ENCODE results near the gene REM2. TPM values are rescaled to one million over a fixed set of nuclear protein-coding genes. Genes with fewer than 3 reads are reported as not detected.
A peak's percentile ranks its signal among the peaks of the same experiment; 100 is the strongest.

REM2 gene
- total and polyA plus RNA-seq, 4 donors, result 0.88 to 0.98 (median 0.92) TPM; not detected in 1

DNA sequence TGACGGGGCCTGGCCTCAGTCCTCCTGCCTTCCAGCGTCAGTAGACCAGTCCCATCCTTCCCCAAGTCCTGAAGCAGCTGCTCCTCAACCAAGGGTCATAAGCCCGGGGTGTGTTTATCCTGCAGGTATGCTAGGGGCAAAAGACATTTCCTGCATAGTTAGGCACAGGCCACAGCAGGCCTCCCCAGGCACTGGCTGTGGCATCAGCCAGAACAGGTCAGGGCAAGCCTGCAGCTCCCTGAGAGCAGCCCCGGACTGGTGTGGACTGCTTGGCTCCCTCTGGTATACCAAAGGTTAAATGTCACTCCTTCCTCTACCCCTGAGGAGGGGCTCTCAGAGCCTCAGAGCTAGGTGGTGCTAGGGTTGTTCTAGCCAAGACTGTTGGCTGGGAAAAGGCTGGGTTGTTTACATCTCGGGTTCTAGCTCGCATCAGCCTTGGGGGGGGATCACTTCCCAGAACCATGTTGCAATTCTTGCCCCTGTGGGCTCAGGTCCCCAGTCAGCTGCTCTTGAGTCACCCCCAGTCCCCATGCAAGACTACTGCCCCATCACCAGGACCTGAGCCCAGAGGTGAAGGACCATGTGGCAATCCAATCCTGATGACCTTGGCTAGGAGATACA, 43.8 kb upstream of the REM2 start:
- 62 to 73% methylated on average over 6 of the region's 6 CpGs for WGBS, 2 donors
- peaks cover 0 to 2% (median 0%) of the 10 kb centered on the region in 4 donors for H3K9me3 ChIP-seq (ENCODE audit: control insufficient read depth in 4 of 4, insufficient read depth in 3 of 4, low read length in 3 of 4)
- TF ChIP-seq, protein P1, sequence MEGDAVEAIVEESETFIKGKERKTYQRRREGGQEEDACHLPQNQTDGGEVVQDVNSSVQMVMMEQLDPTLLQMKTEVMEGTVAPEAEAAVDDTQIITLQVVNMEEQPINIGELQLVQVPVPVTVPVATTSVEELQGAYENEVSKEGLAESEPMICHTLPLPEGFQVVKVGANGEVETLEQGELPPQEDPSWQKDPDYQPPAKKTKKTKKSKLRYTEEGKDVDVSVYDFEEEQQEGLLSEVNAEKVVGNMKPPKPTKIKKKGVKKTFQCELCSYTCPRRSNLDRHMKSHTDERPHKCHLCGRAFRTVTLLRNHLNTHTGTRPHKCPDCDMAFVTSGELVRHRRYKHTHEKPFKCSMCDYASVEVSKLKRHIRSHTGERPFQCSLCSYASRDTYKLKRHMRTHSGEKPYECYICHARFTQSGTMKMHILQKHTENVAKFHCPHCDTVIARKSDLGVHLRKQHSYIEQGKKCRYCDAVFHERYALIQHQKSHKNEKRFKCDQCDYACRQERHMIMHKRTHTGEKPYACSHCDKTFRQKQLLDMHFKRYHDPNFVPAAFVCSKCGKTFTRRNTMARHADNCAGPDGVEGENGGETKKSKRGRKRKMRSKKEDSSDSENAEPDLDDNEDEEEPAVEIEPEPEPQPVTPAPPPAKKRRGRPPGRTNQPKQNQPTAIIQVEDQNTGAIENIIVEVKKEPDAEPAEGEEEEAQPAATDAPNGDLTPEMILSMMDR (IDR thresholded peaks at IDR 0.05; ENCODE audit: control extremely low read depth, extremely low read depth), result no peak
- peak overlapping the region in 1 of 2 donors; percentile 90 for H3K9ac ChIP-seq (ENCODE audit: insufficient read depth in 1 of 2, low read length in 2 of 2)
- H3K27ac ChIP-seq (ENCODE audit: low read depth in 1 of 2, low read length in 1 of 2), result peak overlapping the region in 1 of 2 donors; percentile 89
- ATAC-seq (ENCODE audit: insufficient read depth, low FRiP score) (no peak), DNase-seq (no peak)
- no peaks in the 10 kb centered on the region for H3K27me3 ChIP-seq (ENCODE audit: control insufficient read depth in 3 of 3, insufficient read depth in 3 of 3, low read length in 2 of 3)
- H3K4me3 ChIP-seq, result no peak overlapping the region
- H3K4me1 ChIP-seq (ENCODE audit: control insufficient read depth in 5 of 5, insufficient read depth in 5 of 5, low read length in 5 of 5), result peaks cover 0 to 27% (median 17%) of the 10 kb centered on the region in 5 donors
- peaks cover under 1 to 39% (median 31%) of the 10 kb centered on the region in 4 donors for H3K36me3 ChIP-seq (ENCODE audit: control insufficient read depth in 4 of 4, insufficient read depth in 4 of 4, low read length in 4 of 4)

DNA sequence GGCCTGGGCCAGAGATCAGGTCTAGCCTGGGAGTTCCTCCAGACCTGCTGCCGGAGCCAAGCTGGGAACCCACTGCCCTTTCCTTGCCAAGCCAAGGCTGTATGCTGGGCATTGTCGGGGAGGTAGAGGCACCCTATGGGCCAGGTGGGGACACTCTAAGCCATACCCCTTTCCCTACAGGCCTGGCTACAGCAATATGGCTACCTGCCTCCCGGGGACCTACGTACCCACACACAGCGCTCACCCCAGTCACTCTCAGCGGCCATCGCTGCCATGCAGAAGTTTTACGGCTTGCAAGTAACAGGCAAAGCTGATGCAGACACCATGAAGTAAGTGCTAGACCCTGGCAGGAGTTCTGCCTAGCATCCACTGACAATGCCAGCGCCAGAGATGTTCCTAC, 41.7 kb upstream of the REM2 start:
- TF ChIP-seq, protein P1 (IDR thresholded peaks at IDR 0.05; ENCODE audit: control extremely low read depth, extremely low read depth), result no peak
- H3K9me3 ChIP-seq (ENCODE audit: control insufficient read depth in 4 of 4, insufficient read depth in 3 of 4, low read length in 3 of 4), result peaks cover 0 to 2% (median 0%) of the 10 kb centered on the region in 4 donors
- H3K36me3 ChIP-seq (ENCODE audit: control insufficient read depth in 4 of 4, insufficient read depth in 4 of 4, low read length in 4 of 4), result peaks cover 0 to 58% (median 46%) of the 10 kb centered on the region in 4 donors
- WGBS, 2 donors, result 96 to 97% methylated on average over 9 of the region's 9 CpGs
- peak overlapping the region in 1 of 2 donors; percentile 38 for H3K9ac ChIP-seq (ENCODE audit: insufficient read depth in 1 of 2, low read length in 2 of 2)
- peaks cover 0 to 26% (median 16%) of the 10 kb centered on the region in 5 donors for H3K4me1 ChIP-seq (ENCODE audit: control insufficient read depth in 5 of 5, insufficient read depth in 5 of 5, low read length in 5 of 5)
- H3K27me3 ChIP-seq (ENCODE audit: control insufficient read depth in 3 of 3, insufficient read depth in 3 of 3, low read length in 2 of 3), result no peaks in the 10 kb centered on the region
- H3K4me3 ChIP-seq, result no peak overlapping the region
- H3K27ac ChIP-seq (ENCODE audit: low read depth in 1 of 2, low read length in 1 of 2), result no peak overlapping the region
- no peak for ATAC-seq (ENCODE audit: insufficient read depth, low FRiP score)
- DNase-seq, result no peak

DNA sequence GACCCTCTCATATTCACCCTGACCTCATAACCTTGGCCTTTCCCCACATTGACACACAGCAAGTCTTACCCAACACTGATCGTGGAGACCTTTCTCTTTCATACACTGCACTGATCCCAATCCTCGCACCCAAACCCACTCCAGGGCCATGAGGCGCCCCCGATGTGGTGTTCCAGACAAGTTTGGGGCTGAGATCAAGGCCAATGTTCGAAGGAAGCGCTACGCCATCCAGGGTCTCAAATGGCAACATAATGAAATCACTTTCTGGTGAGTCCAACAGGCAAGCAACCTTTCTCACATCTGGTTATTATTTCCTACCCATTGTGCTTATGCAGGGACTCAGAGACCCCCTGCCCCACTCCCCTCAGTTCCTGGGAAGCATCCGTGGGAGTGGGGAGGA, 41.3 kb upstream of the REM2 start:
- DNase-seq, result no peak
- Histone ChIP-seq H3K4me1 (ENCODE audit: control insufficient read depth in 5 of 5, insufficient read depth in 5 of 5, low read length in 5 of 5) (peaks cover 0 to 31% (median 19%) of the 10 kb centered on the region in 5 donors), H3K27me3 (ENCODE audit: control insufficient read depth in 3 of 3, insufficient read depth in 3 of 3, low read length in 2 of 3) (no peaks in the 10 kb centered on the region), H3K9me3 (ENCODE audit: control insufficient read depth in 4 of 4, insufficient read depth in 3 of 4, low read length in 3 of 4) (peaks cover 0 to 2% (median 0%) of the 10 kb centered on the region in 4 donors), H3K36me3 (ENCODE audit: control insufficient read depth in 4 of 4, insufficient read depth in 4 of 4, low read length in 4 of 4) (peaks cover 0 to 59% (median 50%) of the 10 kb centered on the region in 4 donors), H3K4me3 (no peak overlapping the region), H3K9ac (ENCODE audit: insufficient read depth in 1 of 2, low read length in 2 of 2) (peak overlapping the region in 1 of 2 donors; percentile 38), H3K27ac (ENCODE audit: low read depth in 1 of 2, low read length in 1 of 2) (no peak overlapping the region)
- no peak for ATAC-seq (ENCODE audit: insufficient read depth, low FRiP score)
- TF ChIP-seq, protein P1 (IDR thresholded peaks at IDR 0.05; ENCODE audit: control extremely low read depth, extremely low read depth), result no peak
- 93 to 94% methylated on average over 8 of the region's 8 CpGs for WGBS, 2 donors

Measured in lung (tissue), 12 donors.